ENCODE data around the gene DDRGK1.
A peak's percentile ranks its signal among the peaks of the same experiment; 100 is the strongest.
"Not testable (repeated sequence)": the region's sequence is repeated elsewhere in the genome, so short reads cannot be mapped to it uniquely, and the experiment has no call there.

DDRGK1 gene

DNA sequence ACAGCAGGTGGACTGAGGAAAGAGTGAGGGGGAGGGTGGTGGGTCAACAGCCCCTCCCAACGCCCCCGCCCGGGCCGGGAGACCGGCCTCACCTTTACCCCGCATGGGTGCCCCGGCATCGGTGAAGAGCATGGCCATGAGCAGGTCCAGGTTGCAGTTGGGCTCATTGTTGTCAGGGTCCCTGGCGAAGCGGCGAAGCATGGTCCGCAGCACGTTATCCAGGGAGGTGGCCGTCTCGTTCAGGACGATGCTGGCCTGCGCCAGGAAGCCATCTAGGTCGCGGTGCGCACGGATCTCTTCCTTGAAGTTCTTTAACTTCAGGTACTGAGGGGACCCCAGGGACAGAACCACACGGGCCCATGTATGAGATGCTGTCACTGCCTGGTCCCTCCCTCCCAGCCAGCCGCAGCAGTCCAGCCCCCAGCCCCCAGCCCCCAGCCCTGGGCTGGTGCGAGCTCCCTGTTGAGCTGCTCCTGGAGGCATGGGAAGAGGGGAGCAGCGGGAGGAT, 29.6 kb upstream of the DDRGK1 start:
- DNase-seq: no peak

- DNase-seq: no peak
Observed at GRCh38 chr20:3233131-3233990, 28.9 kb upstream of the DDRGK1 start.

DNA sequence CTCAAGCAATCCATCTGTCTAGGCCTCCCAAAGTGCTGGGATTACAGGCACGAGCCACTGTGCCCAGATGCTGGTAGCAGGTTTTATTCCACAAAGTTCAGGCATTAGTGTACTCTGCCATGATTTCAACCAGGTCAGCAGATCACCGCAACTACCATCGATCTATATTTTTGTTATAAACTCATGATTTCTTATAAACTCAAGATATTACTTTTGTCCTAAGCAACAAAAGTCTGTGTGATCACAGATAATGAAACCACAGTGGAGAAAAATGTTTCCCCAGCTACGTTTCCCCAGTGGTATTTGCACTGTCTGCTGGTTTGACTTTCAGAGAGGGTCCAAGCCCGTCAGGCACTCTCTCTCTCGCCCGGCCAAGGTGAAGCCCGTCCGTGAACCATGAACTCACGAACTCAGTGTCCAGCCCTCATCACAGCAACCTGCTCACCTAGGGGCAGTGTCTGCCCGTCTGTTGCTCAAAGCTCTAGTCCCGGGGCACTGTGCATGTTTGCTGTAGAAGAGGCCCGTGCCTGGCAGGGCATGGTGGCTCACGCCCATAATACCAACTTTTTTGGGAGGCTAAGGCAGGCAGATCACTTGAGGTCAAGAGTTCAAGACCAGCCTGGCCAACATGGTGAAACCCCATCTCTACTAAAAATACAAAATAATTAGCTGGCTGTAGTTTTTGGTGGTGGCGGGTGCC, 27.6 kb upstream of the DDRGK1 start:
- DNase-seq: no peak

DNA sequence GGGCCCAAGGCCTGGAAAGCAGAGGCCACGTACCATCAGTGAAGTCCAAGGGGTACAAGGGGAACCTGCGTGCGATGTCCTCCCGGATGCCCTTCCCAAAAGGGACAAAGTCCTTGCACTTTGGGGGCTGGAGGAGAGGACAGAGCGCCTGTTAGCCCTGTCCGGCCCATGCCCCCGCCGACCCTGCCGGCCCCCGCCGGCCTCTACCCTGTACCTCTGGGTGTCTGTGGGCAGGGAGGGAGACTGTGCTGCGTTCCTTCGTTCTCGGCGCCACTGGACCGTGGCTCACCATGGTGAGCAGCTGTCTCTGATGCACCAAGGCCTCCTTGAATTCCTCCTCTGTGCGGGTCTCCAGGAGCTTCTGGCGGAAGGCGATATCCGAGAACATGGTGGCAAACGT, 26.6 kb upstream of the DDRGK1 start:
- no peak for DNase-seq

GRCh38 chr20:3229798-3230197, 25.3 kb upstream of the DDRGK1 start:
- no peak for DNase-seq

DNA sequence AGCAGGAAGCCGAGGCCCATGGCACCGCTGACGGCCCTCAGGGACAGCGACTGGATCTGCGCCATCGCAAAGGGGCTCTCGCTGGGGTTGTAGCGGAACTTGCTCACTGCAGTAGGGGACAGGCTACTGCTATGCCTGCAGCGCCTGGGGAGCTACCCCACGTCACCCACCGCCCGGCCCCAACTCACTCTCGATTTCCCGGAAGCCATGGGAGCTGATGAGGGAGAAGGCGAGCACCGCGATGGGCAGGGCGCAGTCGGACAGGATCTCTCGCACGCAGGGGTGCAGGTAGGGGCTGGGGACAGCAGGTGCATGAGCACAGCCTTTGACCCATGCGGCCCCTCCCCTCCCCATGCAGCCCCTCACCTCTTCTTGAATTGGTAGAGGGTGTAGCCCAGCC, 24.7 kb upstream of the DDRGK1 start:
- no peak for DNase-seq

DNA sequence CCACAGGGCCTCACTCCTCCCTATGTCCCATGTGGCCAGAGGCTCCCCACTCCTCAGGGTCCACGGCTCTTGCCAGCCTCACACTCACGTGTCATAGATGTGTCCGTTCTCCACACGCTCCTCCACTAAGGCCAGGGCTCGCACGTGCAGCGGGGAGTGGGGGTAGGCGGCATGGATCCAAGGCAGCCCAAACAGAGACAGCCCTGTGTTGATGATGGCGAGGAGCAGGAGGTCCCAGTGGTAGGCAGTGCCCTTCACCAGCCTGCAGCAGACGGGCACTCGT, 24.2 kb upstream of the DDRGK1 start:
- DNase-seq: no peak

DNA sequence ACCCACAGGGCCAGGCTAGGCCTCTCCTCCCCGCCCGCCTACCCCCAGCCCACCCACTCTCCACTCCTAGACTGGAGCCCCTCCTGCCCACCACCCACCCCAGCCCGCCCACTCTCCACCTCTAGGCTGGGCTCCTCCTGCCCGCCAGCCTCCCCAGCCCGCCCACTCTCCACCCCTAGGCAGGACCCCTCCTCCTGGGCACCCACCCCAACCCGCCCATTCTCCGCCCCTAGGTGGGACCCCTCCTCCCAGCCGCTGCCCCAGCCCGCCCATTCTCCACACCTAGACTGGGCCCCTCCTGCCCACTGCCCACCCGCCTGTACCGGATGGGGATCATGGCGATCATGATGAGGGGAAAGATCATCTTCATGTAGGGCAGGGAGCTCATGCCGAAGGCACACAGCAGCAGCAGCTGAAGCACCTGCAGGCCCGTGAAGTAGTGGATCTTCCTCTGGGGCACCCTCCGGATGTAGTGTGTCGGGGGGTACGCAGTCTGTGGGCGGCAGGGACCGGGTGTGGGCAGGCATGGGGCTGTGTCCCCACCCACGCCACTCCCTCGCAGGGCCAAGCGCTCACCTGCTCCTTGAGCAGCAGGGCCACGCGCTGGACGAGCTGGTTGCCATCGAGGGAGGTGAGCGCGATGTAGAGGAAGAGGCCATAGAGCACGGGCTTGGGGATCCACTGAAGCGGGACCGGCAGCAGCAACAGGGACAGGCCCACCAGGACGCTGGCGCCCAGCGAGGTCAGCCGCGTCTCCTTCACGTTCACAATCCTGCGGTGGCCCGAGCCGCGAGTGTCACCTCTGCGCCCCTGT, 23.7 kb upstream of the DDRGK1 start:
- DNase-seq: no peak

DNA sequence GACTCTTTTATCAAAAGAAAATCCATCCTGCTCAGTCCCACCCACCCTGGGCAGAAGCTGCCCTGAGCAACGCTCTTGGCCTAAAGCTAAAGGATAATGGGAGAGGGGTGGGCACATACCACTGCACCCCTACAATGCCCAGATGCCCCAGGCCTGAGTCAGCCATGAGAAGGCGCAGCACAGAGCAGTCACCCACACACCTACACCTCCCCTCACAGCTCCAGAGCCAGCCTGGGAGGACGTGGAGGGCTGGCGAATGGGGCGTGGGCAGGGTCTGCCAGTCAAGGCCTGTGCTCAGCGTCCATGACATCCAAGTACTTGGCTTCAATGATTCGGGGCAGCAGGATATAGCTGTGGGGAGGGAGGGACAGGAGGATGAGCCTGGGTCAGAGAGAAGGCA, 23.0 kb upstream of the DDRGK1 start:
- no peak for DNase-seq

GRCh38 chr20:3226864-3227263, 22.4 kb upstream of the DDRGK1 start:
- DNase-seq: no peak

- no peak for DNase-seq
Observed at GRCh38 chr20:3226093-3226492, 21.6 kb upstream of the DDRGK1 start.

DNA sequence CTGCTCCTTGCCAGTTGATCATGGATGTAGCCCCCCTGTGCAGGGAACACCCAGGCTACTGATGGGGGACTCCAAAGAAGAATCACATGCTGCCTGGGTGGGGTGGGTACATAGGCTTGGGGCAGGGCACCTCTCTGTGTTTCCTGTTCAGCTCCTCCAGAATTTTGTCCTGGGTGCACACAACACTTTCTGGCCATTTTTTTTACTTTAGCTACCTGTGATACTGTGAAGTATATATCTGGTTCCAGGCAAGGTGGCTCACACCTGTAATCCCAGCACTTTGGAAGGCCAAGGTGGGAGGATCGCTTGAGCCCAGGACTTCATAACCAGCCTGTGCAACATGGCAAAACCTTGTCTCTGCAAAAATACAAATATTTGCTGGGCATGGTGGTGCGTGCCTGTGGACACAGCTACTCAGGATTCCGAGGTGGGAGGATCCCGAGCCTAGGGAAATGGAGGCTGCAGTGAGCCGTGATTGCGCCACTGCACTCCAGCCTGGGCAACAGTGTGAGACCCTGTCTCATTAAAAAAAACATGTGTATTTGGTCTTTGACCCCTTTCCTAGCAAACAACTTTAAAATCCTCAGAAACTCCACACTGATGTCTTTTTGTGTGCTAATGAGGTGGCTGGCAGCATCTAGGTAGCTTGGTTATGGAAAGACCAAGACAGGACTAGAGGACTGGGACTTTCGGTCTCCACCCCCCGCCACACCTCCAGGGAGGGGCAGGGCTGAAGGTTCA, 20.4 kb upstream of the DDRGK1 start:
- DNase-seq: no peak

GRCh38 chr20:3223994-3224680, 19.7 kb upstream of the DDRGK1 start:
- DNase-seq: no peak

DNA sequence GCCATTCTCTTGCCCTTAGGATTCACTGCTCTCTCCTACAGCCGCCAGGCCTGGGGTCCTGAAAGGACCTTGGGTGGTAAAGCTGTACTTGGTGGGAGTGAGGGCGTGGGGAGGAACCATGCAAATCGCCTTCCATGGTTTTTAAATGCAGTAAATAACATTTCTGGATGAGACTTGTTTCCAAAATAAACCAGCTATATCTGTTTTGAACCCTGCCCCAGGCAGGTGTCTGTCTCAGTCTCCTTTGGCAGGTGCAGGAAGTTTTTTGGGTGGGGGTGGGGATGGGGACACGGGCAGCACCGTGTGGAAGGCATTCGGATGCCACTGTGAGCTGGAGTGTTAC, 19.1 kb upstream of the DDRGK1 start:
- DNase-seq: no peak

- DNase-seq: no peak
Observed at GRCh38 chr20:3222635-3223600, 18.4 kb upstream of the DDRGK1 start.

- no peak for DNase-seq
Observed at GRCh38 chr20:3221398-3222226, 17.1 kb upstream of the DDRGK1 start.

DNA sequence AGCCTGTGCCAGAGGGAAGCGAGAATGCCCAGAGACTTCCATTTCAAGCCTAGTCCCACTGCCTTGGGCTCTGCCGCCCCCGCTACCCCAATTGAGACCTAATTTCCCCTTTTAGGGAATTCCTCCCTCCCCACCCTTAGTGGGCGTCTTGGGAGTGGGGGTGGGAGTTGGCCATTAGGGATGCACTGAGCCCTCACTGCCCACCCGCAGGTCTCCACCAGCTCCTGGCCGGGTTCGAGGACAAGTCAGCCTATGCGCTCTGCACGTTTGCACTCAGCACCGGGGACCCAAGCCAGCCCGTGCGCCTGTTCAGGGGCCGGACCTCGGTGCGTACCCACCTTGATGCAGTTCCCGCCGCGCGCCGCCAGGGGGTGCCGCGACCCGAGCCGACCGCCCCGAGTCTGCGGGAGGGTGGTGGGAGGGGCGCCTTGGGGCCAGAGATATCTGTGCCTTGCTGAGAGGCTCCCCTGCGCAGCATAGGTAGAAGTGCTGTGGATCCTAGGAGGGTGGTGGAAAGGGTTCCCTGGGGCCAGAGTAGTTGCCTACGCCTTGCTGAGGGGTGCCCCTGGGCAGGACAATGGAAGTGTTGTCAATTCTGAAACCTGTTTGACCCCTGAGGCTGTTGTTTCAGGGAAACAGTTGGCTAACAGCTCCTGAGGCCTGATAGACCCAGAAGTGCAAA, 14.0 kb upstream of the DDRGK1 start:
- DNase-seq: peak; percentile 60

- not testable (repeated sequence) for DNase-seq
Observed at GRCh38 chr20:3215359-3215917, 11.0 kb upstream of the DDRGK1 start.

DNA sequence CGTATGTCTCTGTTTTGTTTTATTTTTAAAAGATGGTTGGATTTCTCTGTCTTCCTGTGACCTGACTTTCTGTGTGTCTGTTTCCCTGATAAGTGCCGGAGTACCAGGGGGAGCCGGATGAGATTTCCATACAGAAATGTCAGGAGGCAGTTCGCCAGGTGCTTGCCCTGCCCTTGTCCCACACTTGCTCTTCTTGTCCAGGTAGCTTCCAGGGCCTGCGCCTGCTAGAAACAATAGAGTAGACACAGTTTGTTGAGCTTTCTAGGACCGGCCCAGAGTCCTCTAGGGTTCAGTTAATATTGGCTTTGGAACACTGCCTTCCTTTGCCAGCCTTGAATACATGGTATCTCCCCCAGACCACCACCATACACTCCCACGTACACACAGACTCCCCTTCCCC, 8.7 kb upstream of the DDRGK1 start:
- DNase-seq: no peak
